Measurements from ENCODE around the gene CDKL5.
"Not testable (repeated sequence)": the region's sequence is repeated elsewhere in the genome, so short reads cannot be mapped to it uniquely, and the experiment has no call there.

The CDKL5 gene

GRCh38 chrX:18578546-18578945 is 153.1 kb downstream of the CDKL5 start:
- DNase-seq = peak; percentile 49

- DNase-seq = no peak
These were observed 154.1 kb downstream of the CDKL5 start for GRCh38 chrX:18579495-18579894.

GRCh38 chrX:18582910-18583493 is 157.6 kb downstream of the CDKL5 start:
- no peak for DNase-seq

GRCh38 chrX:18589292-18589691 is 163.9 kb downstream of the CDKL5 start:
- not testable (repeated sequence) for DNase-seq

GRCh38 chrX:18591834-18592233 is 166.4 kb downstream of the CDKL5 start:
- DNase-seq = no peak

- no peak for DNase-seq
These were observed 168.7 kb downstream of the CDKL5 start for GRCh38 chrX:18594079-18594478.

- no peak for DNase-seq
These were observed 170.7 kb downstream of the CDKL5 start for GRCh38 chrX:18596096-18596495.

GRCh38 chrX:18598413-18598812 is 173.0 kb downstream of the CDKL5 start:
- no peak for DNase-seq

- no peak for DNase-seq
These were observed 182.6 kb downstream of the CDKL5 start for GRCh38 chrX:18607966-18608365.

- DNase-seq = no peak
These were observed 188.7 kb downstream of the CDKL5 start for GRCh38 chrX:18613930-18614639.

- peak; percentile 12 for DNase-seq
These were observed 191.4 kb downstream of the CDKL5 start for GRCh38 chrX:18616688-18617406.

GRCh38 chrX:18617407-18617750 is 192.0 kb downstream of the CDKL5 start:
- no peak for DNase-seq

GRCh38 chrX:18619288-18619687 is 193.9 kb downstream of the CDKL5 start:
- no peak for DNase-seq

GRCh38 chrX:18620349-18620748 is 194.9 kb downstream of the CDKL5 start:
- DNase-seq = no peak

GRCh38 chrX:18624599-18624998 is 199.2 kb downstream of the CDKL5 start:
- no peak for DNase-seq

GRCh38 chrX:18630934-18631333 is 205.5 kb downstream of the CDKL5 start:
- DNase-seq = no peak

- DNase-seq = no peak
These were observed 213.0 kb downstream of the CDKL5 start for GRCh38 chrX:18638398-18638797.

- DNase-seq = no peak
These were observed 213.9 kb downstream of the CDKL5 start for GRCh38 chrX:18639280-18639679.

- peak; percentile 97 for DNase-seq
These were observed 215.3 kb downstream of the CDKL5 start for GRCh38 chrX:18640686-18641085.

- no peak for DNase-seq
These were observed 217.8 kb downstream of the CDKL5 start for GRCh38 chrX:18643243-18643642.

GRCh38 chrX:18643853-18644252 is 218.4 kb downstream of the CDKL5 start:
- DNase-seq = no peak

GRCh38 chrX:18647621-18648020 is 222.2 kb downstream of the CDKL5 start:
- DNase-seq = no peak

GRCh38 chrX:18649498-18649951 is 224.1 kb downstream of the CDKL5 start:
- DNase-seq = peak; percentile 63

GRCh38 chrX:18650662-18651061 is 225.3 kb downstream of the CDKL5 start:
- no peak for DNase-seq
